ENCODE results near the gene GPR132.
A peak's percentile ranks its signal among the peaks of the same experiment; 100 is the strongest.

- no peak for TF ChIP-seq EP300 (IDR thresholded peaks at IDR 0.05; ENCODE audit: borderline replicate concordance)
- no peak for TF ChIP-seq FOXM1 (IDR thresholded peaks at IDR 0.05; ENCODE audit: borderline replicate concordance, low read depth)
- TF ChIP-seq REST (IDR thresholded peaks at IDR 0.05; ENCODE audit: low read depth): no peak
- TF ChIP-seq MAX (IDR thresholded peaks at IDR 0.05): no peak; the same call in 1 of the 2 replicates
- no peak for TF ChIP-seq CREB1 (IDR thresholded peaks at IDR 0.05; ENCODE audit: low read depth)
- TF ChIP-seq RAD21 (IDR thresholded peaks at IDR 0.05; ENCODE audit: low read depth): peak; percentile 4; the same call in 1 of the 2 replicates
- no peak; the same call in 1 of the 2 replicates for TF ChIP-seq TAF1 (IDR thresholded peaks at IDR 0.05; ENCODE audit: low read depth)
- TF ChIP-seq CEBPB (IDR thresholded peaks at IDR 0.05): no peak
- TF ChIP-seq, protein P1, sequence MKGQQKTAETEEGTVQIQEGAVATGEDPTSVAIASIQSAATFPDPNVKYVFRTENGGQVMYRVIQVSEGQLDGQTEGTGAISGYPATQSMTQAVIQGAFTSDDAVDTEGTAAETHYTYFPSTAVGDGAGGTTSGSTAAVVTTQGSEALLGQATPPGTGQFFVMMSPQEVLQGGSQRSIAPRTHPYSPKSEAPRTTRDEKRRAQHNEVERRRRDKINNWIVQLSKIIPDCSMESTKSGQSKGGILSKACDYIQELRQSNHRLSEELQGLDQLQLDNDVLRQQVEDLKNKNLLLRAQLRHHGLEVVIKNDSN (IDR thresholded peaks at IDR 0.05): no peak
- no peak for TF ChIP-seq TEAD4 (IDR thresholded peaks at IDR 0.05)
- TF ChIP-seq YY1 (IDR thresholded peaks at IDR 0.05; ENCODE audit: low read depth): no peak
These were observed 43.5 kb downstream of the GPR132 start for GRCh38 chr14:105021656-105022275.
